DMS153 treated with DMSO at 0.1 percent for 48 hours (cell line): ENCODE data around the gene PTX3.

Experiments
- DNase-seq: peaks from one replicate; lab custom pipeline; 2025; ENCODE audit not compliant: unreplicated experiment; lab: John Stamatoyannopoulos, UW

Gene PTX3

GRCh38 chr3:157420606-157421130, 16.0 kb upstream of the PTX3 start:
- DNase-seq, result no peak

- no peak for DNase-seq
Measured at GRCh38 chr3:157423337-157423736, 13.3 kb upstream of the PTX3 start.

- DNase-seq, result no peak
Measured at GRCh38 chr3:157427901-157428300, 8.7 kb upstream of the PTX3 start.

GRCh38 chr3:157428853-157429252, 7.8 kb upstream of the PTX3 start:
- no peak for DNase-seq

- DNase-seq, result no peak
Measured at GRCh38 chr3:157429708-157430107, 6.9 kb upstream of the PTX3 start.

GRCh38 chr3:157438194-157438730, 1.6 kb downstream of the PTX3 start:
- no peak for DNase-seq

GRCh38 chr3:157441102-157441624, 4.5 kb downstream of the PTX3 start:
- no peak for DNase-seq

- no peak for DNase-seq
Measured at GRCh38 chr3:157442729-157443128, 6.1 kb downstream of the PTX3 start.

GRCh38 chr3:157443905-157444796, 7.5 kb downstream of the PTX3 start:
- no peak for DNase-seq

- DNase-seq, result no peak
Measured at GRCh38 chr3:157444797-157445184, 8.1 kb downstream of the PTX3 start.

GRCh38 chr3:157445857-157446256, 9.2 kb downstream of the PTX3 start:
- DNase-seq, result no peak

GRCh38 chr3:157447026-157447694, 10.5 kb downstream of the PTX3 start:
- no peak for DNase-seq

GRCh38 chr3:157452097-157452496, 15.4 kb downstream of the PTX3 start:
- DNase-seq, result no peak

GRCh38 chr3:157453824-157454223, 17.2 kb downstream of the PTX3 start:
- DNase-seq, result no peak

GRCh38 chr3:157459706-157460105, 23.1 kb downstream of the PTX3 start:
- DNase-seq, result no peak

- no peak for DNase-seq
Measured at GRCh38 chr3:157460253-157460652, 23.6 kb downstream of the PTX3 start.

- DNase-seq, result no peak
Measured at GRCh38 chr3:157463816-157464215, 27.2 kb downstream of the PTX3 start.

GRCh38 chr3:157464321-157464720, 27.7 kb downstream of the PTX3 start:
- DNase-seq, result no peak

- no peak for DNase-seq
Measured at GRCh38 chr3:157465741-157466140, 29.1 kb downstream of the PTX3 start.

GRCh38 chr3:157467200-157467599, 30.6 kb downstream of the PTX3 start:
- no peak for DNase-seq

GRCh38 chr3:157469561-157470294, 33.1 kb downstream of the PTX3 start:
- no peak for DNase-seq
